HS-5 (cell line): ENCODE results near the gene RUNX1.

ENCODE experiments used
- DNase-seq: peaks from one replicate; pipeline ENCODE4 v3.0.0-alpha.2; 2012; ENCODE audit warnings: low read depth

Gene RUNX1

DNA sequence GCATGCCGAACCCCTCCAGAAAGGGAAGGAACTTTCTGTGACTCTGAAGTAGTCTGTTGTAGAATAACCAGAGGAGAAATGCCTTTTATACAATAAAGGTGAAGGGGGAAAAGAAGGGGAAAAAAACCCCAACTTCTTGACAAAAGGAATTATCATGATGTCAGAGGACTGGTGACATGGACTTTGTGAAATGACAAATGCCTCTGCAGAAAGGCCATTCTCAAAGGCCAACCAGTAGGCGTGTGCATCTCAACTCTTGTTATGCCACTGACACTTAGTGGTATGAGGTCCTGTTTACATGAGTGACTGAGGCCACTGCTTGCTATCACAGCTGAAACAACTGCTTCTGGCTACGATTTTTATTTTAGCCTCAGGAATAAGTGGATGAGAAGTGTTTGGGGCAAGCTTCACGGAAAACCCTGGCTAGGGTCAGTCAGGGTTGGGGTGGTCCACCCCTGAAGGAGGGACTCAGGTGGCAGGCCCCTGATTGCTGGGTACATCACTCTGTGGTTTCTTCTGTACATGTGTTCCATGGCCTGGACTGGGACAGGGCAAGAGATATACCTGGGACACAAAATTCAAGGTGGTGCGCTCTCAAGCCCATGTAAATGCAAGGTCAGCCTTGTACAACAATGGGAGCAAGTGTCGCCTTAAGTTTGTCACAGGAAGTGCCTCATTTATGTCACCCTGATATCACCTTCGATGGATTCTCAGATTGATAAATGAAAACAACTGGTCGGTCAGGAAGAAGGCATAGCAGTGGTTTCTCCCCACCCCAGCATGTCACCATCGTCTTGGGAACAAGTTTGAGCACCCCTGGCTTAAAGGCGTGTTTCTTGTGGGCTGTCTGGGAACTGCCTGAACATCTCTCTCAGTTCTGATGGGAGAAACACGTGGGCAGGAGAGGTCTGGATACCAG is 12.4 kb downstream of the RUNX1 start:
- no peak for DNase-seq

GRCh38 chr21:35035581-35035980 is 13.5 kb downstream of the RUNX1 start:
- no peak for DNase-seq

- no peak for DNase-seq
Observed at GRCh38 chr21:35035116-35035515, 14.0 kb downstream of the RUNX1 start.

DNA sequence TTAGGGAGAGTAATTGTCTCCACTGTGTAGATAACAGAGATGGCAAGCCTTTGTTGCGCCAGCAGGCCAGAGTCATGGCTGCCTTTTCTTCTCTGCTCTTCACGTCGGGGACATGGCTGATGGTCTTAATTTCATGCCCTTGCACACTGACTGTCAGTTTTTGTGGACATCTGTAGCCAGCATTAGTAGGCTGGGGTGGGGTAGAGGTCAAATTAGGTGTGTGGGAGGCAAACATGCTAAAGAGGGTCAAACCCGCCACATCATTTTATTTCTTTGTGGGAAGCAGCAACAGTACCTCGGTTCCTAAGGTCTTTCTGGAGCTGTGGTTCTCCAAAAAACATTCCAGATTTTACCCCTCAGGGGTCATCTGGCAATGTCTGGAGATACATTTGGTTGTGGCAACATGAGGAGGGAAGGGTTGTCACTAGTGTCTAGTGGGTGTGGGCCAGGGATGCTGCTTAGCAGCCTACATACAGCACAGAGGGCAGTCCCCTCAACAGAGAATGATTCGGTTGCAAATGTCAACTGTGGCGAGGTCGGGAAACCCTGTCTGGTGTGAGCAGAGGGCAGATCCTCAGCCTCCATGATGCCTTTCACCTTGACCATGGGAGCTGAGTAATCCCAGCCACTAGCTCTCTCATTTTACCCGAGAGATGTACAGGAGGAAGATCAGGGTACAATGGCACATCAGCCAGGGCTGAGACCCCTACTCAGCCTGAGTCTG is 14.7 kb downstream of the RUNX1 start:
- no peak for DNase-seq

- DNase-seq: no peak
Observed at GRCh38 chr21:35032474-35033263, 16.4 kb downstream of the RUNX1 start.

DNA sequence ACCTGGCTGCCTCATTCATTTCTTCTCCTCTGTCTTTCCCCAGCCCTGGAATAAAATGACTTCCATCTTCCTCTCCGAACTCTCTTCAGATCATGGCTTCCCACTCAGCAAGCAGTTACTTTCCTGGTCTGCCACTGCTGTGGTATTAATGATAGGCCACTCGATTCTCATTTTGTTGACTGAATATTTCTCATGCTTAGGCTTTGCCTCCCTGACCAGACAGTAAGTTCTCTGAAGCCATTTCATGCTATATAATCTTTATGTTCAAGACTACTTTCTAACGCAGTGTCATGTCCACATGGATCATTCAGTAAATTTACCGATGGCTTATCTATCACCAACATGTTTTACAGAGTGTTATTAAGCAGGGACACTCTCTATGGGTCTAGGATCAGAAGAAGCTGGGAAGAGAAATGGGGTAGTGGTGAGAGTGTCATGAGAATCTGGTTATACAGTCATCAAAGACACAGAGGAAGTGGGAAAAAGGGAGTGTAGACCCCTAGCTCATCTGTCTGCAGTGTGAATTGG is 20.6 kb downstream of the RUNX1 start:
- no peak for DNase-seq

GRCh38 chr21:35027563-35028450 is 21.3 kb downstream of the RUNX1 start:
- DNase-seq: no peak

DNA sequence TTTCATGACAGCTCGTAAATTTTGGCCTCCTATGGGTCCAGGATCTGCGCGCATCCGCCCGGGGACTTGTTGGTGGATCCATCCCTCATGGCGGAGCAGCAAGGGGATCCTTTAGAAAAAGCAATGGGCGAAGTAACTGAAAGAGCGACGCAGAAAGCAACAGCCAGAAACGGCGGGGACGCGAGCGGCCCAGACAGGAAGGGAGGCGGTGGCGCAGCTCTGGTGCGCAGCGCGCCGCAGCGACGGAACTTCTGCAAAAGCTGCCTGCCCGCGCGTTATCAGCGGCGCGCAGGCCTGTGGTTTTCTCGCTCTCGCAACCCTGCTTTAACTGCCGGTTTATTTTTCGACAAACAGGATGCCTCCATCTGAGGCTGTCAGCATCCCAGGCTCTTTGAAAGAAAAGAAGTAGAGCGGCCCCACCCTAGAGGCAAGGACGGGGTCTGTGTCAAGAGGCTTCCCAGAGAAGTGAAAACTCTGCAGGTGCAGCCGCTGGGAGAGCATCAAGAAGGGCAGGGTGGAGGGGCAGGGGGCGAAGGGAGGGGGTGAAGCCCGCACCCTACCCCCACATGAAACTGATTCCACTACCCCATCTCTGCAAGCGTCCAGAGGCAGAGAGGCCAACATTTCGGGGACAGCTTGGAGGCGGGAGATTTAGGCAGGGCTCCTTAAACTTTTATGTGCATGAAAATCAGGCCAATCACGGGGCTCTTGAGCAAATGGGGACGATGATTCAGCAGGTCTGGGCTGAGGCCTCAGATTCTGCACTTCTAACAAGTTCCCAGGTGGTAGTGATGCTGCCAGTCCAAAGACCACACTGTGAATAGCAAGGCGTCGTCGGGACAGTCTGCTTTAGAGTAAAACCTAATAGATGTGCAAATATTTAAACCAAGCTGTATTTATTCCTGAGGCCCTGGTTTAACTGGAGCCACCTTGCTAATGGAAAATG is 22.2 kb downstream of the RUNX1 start:
- no peak for DNase-seq

- no peak for DNase-seq
Observed at GRCh38 chr21:35026153-35026500, 23.0 kb downstream of the RUNX1 start.

DNA sequence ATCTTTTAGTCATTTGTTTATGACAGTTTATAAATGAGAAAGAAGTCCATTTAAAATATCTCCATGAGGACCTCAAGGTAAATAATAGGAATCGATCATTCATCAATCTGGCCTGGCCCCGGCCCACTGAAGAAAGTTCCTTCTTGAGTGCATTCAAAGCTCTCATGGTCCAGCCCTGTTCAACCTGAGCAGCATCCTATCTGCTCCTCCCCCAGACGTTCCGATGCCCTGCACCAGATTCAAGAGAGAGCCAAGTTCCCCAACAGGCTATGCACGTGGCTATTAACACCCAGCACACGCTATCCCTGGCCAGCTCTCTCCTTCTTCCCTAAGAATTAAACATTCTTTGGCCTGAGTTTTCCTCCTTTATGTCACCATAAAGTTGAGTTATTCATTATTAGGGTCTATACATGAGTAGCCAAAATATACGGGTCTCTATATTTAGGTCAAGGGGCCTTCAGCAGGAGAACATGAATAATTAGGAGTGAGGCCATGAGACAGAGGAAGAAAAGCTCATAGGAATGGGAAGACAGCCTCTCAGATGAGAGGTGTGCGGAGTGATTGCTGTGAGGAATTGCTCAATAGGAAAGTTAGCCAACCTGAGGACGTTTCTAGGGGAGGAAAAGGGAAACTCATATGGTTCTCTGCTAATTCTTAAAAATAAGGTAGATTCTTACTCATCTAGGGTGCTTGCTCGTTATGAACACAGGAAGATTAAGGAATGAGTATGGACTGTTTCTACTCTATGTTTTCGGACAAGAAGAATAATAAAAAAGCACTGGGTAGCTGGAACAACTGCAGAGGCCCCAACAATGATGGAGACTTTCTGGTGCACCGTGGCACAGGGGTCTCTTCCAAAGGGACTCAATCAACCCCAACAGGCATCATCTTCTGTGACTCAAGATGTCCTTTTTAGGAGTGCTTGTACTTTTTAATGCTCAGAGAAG is 23.6 kb downstream of the RUNX1 start:
- DNase-seq: no peak

DNA sequence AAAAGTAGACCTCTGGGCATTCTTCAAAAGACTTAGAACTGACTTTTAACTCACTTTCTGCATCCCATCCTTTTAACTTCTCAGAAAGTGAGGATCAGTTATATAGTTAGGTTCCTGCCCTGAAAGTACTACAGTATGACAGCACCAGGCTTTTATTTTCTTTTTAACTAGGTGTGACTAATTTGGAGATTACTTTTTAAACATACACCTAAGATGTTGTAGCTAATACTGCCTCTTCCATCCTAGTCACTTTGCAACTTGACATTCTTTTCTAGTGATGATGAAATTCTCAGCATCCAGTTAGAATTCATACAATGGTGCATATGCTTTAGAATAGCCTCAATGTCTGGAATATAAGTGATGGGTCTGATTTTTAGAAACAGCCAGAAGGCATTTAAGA is 24.6 kb downstream of the RUNX1 start:
- DNase-seq: no peak

DNA sequence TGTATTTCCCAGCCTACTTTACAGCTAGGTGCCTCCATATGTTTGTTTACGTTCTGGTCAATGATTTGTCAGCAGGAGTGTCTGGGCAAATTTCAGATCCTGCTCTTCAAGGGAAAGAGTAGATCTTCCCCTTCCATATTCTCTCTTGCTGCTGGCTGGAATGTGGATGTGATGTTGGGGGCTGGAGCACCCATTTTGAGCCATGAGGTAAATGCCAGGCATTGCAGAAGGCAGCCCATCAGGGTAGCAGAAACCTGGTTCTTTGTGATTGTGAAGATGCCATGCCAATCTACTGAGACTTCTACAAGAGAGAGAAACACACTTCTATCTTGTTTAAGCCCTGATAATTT is 25.1 kb downstream of the RUNX1 start:
- DNase-seq: no peak

DNA sequence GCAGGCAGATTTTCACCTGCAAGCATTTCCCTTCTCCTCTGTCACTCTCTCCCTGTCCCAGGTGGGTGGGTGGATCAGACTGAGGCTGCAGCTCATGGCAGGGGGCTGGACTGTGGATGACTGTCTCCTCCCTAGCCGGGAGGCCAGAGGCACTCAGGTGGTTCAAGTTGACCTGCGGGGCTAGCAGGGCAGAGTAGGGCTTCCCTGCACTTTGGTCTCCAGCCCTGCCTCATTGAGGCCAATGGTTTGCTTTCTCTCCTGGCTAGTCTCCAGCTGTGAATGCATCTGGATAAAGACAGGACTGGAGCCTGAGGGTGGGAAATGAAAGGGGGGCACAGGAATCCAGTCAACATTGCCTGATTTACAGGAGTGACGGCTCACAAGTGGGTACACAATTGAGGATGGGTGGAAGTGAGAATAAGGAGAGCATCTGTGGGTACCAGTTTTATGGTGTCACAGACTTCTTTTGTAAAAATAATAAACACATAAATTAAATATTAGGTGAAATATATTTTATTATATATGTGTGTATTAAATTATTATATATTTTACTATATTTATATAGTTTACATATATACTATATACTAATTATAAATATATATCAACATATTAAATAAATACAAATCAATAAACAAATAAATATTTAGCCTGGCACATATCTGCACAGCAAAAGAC is 25.6 kb downstream of the RUNX1 start:
- no peak for DNase-seq

- DNase-seq: no peak
Observed at GRCh38 chr21:35021546-35021945, 27.6 kb downstream of the RUNX1 start.

GRCh38 chr21:35020902-35021301 is 28.2 kb downstream of the RUNX1 start:
- no peak for DNase-seq

GRCh38 chr21:35020436-35020835 is 28.7 kb downstream of the RUNX1 start:
- no peak for DNase-seq

- no peak for DNase-seq
Observed at GRCh38 chr21:35019631-35020032, 29.5 kb downstream of the RUNX1 start.

GRCh38 chr21:35017256-35017655 is 31.8 kb downstream of the RUNX1 start:
- DNase-seq: no peak
